ENCODE measurements around the gene PNLDC1.

Gene PNLDC1, protein sequence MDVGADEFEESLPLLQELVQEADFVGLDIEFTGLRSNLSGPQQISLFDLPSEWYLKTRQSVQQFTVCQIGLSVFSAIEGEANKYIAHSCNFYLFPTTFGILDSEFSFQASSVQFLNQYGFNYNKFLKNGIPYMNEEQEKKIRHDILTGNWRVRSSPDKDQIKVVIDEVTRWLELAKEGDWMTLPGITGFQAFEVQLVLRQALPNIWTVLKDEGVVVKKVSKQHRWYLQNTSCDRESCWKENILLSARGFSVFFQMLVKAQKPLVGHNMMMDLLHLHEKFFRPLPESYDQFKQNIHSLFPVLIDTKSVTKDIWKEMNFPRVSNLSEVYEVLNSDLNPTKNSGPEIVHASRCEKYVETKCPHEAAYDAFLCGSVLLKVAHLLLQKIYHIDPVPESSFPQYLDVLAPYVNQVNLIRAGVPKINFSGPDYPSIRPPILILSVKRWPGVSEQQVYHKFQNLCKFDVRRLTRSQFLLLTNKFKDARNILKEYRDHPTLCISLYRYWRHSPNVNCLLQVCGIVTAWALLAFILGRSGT
- total RNA-seq = 0.23 to 0.54 (median 0.35) reads per million in 4 donors

DNA sequence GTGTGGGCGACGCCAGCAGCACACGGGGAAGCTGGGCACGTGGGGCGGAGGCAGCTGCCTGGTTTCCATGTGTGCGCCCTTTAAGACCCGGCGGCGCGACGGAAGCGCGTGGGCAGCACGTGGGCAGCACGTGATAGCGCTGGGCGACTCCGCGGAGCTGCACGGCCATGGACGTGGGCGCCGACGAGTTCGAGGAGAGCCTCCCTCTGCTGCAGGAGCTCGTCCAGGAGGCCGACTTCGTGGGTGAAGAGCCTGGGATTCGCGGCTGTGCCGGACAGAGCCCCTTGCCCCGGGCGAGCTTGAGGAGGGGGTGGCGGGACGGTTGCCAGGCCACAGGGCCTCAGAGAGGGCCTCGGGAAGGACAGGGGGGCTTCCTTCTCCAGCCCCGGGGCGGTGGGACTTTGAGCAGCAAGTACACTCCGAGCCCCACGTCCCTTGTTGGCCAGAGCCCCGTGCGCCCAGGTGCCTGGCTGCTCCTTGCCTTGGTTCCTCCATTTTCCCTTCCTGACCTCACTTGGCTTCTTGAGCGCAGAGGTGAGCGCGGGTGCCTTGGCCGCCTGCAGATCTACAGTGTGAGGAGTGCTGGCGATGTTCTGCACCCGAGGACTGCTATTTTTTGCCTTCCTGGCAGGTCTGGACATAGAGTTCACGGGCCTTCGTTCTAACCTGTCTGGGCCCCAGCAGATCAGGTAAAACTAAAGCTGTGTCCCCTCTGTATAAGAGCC lies at the start of gene PNLDC1:
Gene PNLDC1 (plus strand): TSS at position 136 of the 725 bp plus-strand sequence. CDS start 32 bp downstream, at position 168.
- DNase-seq = no peak

DNA sequence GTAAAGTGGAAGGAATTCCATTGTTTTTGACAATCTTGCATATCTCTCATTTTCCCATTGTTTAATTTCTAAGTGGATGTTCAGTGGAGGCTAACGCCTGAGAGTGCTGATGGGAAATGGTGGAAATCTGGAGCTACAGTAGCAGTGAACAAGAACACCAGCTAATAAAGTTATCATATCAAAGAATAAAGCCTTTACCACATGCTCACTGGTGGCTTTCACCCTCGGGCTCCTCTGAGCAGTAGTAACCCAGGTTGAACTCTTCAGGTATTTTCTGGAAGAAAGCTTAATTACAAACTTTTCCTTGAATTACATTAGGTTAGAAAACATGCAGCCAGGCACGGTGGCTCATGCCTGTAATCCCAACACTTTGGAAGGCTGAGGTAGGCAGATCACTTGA lies 48.6 kb upstream of the PNLDC1 start:
- DNase-seq = no peak

DNA sequence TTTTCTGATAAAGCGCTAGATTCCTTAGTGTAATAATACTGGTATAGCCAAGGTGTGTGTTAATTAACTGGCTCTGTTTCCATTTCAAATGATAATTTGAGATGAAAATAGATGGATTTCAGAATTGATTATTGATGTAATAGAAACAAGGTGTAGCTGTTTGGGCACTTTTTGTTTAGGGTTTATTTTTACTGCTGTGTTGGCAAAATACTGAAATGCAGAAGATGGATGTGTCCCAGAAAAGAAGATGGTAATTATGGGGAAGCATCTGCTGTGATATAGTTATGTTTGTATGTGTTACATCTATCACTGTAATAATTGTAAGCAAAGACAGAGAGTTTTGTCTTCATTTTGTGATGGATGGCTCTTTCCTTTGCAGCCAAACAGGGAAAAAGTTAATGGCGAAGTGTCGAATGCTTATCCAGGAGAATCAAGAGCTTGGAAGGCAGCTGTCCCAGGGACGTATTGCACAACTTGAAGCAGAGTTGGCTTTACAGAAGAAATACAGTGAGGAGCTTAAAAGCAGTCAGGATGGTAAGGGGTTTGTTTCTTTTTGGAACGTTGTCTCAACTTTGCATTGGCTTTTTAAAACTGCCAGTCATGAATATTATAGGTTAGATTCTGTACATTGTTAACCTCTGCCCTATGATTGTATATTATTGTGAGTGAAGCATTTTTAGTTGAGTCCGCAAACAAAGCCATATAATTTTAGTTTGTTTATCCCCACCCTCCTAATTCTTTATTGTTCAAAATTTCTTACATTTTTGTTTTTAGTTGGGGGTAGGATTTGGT lies 46.8 kb upstream of the PNLDC1 start:
- DNase-seq = no peak

DNA sequence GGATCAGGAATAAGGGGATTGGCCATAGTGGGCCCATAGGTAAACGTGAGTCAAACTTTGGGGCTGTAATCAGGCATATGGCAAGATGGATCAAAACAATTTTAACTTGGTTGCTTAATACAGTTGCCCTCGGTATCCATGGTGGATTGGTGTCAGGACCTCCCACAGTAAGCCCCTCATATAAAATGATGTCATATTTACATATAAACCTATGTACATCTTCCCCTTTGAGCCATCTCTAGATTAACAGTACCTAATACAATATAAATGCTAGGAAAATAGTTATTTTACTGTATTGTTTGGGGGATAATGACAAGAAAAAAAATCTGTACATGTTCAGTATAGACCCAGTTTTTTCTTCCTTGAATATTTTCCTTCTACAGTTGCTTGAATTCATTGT lies 45.7 kb upstream of the PNLDC1 start:
- DNase-seq = no peak

DNA sequence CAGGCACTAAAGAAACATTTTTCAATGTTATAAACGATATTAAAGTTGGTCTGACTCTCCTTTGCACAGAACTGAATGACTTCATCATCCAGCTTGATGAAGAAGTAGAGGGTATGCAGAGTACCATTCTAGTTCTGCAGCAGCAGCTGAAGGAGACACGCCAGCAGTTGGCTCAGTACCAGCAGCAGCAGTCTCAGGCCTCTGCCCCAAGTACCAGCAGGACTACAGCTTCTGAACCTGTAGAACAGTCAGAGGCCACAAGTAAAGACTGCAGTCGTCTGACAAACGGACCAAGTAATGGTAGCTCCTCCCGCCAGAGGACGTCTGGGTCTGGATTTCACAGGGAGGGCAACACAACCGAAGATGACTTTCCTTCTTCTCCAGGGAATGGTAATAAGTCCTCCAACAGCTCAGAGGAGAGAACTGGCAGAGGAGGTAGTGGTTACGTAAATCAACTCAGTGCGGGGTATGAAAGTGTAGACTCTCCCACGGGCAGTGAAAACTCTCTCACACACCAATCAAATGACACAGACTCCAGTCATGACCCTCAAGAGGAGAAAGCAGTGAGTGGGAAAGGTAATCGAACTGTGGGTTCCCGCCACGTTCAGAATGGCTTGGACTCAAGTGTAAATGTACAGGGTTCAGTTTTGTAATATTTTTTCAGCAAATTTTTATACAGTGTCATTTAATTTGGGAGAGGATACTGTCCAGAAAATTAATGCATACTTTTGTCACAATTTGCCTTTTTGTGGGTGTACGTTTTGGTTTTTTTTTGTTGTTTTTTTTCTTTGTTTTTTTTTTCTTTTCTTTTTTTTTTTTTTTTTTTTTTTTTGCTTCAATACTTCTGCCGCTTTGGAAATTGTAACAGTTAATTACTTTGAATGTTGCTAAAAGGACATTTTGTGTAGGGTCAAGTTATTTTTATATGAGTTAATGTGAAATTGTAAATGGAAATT lies 44.8 kb upstream of the PNLDC1 start:
- no peak for DNase-seq

DNA sequence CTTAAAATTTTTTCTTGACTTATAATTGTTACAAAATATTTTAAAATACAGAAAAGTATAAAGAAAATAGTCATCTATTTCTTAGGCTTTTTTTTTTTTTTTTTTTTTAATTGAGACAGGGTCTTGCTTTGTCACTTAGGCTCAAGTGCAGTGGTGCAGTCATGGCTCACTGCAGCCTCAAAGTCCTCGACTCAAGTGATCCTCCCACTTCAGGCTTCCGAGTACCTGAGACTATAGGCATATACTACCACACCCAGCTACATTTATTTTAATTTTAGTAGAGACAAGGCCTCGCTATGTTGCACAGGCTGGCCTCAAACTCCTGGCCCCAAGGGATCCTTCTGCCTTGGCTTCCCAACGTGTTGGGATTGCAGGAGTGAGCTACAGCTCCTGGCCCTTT lies 43.6 kb upstream of the PNLDC1 start:
- DNase-seq = no peak

DNA sequence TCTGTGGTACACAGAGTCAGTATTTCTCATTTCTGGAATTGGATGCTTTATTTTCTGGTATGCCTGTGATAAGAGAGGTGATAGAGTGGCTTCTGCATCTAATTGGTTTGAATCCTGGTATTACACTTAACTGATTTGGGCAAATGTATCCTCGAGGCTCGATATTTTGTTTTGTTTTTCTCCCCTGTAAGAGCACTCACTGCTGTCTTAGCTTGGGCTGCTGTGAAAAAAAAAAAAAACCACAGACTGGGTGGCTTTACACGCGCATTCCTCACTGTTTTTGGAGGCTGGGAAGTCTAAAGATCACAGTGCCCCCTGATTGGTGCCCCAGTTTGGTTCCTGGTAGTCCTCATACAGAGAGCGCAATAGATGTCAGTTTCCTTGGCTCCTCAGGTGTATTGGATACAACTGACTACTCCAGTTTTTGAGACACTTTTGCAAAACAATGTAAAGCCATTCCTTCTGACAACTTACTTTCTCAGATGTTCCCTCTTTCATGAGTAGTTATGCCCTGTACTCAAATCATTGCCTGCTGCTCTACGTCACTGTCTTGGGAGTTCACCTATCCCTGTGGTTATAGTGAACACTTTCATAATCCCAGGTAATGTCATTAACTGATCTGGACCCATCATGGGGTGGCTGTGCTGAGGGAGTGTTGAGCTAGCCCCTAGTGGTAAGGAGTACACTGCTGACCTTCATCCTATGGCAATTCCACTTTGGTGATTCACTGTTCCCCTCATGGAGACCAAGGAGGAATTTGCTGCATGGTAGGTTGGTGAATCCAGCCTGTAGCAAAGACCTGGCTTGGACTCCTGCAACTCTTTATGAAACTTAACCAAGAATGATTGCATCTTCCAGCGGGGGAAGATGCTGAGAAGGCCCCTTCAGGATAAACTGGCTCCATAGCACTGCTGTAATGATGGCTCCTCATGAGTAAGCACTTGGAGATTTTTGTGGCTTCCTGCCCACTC lies 41.8 kb upstream of the PNLDC1 start:
- DNase-seq = no peak

DNA sequence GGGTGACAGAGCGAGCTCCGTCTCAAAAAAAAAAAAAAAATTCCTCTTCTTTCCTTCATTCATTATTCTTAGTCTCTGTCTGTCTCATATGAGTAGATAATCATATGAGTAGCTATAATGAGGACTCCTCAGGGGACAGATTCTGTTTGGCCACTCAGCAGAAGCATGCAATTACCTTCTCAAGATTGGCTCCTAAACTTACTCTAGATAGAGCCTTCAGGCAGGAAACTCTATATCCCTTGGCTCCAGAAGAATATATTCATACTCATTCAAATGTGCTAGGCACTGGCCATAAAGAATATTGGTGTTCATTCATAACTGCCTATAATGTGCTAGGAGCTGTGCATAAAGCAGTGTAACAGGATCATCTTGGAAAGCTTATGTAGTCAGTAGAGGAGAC lies 40.4 kb upstream of the PNLDC1 start:
- DNase-seq = no peak

DNA sequence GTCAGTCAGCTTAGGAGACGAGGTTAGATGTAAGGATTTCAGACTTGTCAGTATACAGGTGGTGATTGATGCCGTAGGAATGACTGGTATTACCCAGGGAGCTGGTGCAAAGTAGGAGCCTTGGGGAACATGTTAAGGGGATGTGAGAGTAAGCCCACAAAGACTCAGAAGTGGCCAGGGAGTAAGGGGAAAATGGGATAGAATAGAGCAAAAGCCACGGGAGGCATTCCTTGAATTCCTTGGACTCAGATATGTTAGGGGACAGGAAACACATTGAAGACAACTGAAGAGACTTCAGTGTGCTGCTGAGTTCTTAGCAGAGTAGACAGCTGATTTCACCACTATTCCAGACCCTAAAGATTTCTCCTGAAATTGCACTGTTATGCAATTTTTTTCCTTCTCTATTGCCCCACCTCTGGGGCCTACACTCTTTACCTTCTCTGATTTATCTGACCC lies 39.4 kb upstream of the PNLDC1 start:
- no peak for DNase-seq

DNA sequence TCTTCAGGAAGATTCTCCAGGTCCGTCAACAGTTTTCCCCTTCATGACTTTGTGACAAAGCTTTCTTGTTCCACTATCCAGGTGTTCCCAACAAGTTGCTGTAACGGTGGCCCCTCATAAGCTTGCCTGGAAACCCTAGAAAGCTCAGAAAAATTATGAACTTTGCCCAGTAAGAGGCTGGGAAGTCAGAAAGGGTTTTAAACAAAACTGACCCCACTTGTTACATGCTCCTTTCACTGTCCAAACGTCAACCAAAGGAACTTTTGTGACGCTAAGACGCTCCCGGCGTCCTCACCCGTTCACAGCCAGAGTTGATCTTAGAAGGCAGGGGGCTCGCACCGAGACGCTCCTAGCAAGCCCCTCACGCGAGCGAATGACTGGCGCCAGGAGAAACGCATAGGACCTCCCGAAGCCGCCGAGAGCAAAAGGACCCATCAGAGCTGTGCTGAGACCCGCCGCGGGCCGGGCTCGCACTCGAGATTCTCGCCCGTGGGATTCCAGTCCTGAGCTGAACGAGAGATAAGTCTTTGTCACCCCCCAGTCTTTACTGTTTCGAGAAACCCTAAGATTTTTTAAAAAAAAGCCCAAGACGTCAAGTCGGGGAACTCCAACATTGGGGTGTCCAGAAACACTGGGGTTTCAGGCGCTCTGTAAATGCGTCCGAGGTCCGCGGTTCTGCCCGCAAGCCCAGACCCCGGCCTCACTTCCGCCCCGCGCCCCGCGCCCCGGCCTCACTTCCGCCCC lies 38.8 kb upstream of the PNLDC1 start:
- DNase-seq = no peak

DNA sequence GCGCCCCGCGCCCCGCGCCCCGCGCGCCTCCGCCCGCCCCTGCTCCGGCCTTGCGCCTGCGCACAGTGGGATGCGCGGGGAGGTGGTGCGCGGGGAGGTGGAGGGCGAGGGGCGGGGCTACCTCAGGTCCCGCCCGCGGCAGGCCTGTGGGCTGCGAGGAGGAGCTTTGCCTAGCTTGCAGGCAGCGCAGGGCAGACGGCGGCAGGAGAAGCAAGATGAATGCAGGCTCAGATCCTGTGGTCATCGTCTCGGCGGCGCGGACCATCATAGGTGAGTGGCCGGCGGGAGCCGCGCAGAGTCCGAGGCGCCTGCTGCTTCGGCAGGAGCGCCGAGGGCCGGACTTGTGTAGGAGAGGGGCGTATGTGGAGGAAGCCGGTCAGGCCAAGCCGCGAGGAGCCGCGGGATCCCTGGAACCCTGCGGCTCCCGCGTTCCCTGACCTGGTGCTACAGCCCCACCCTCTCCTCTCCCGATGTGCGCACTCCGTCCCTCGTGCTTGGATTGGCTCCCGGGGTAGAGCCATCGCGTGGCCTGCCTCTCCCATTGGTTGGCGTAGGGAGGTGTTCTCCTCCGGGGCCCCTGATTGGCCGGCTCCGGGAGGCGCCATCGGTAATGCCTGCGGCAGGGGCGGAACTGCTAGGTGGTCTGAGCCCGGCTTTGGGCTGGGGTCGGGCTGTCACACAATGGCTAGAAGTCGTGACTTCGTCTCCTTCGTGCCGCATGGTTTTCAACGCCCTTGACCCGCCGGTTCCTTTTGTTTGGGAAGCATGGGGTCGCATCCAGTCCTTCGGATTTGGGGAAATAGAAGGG lies 38.0 kb upstream of the PNLDC1 start, which contains the start of gene ACAT2:
Gene ACAT2 (plus strand): TSS at position 173 of the 808 bp plus-strand sequence. CDS start 43 bp downstream, at position 216.
- peak; percentile 88 to 95 (median 93) for DNase-seq

DNA sequence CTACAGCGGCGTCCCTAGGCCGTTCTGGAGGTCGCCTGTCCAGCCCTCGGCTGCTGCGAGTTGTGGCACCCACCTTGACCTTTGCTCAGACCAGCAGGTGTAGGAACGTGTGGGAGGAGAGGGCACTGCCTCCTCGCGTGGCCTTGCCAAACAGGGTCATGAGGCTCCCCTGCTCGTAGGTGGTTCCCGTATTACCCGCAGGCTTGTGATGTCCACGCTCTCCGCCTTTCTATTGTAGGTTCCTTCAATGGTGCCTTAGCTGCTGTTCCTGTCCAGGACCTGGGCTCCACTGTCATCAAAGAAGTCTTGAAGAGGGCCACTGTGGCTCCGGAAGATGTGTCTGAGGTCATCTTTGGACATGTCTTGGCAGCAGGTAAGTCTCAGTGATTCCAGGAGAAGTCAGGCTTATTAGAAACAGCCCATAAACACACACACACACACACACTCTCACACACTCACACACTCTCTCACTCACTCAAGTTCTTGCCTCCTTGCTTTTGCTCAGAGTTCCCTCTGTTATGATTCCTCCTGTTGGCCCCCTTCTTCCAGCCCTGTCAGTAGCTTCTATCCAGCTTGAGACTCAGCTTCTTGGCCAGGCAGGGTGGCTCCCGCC lies 37.3 kb upstream of the PNLDC1 start:
- DNase-seq = peak; percentile 12 to 41 (median 27)

DNA sequence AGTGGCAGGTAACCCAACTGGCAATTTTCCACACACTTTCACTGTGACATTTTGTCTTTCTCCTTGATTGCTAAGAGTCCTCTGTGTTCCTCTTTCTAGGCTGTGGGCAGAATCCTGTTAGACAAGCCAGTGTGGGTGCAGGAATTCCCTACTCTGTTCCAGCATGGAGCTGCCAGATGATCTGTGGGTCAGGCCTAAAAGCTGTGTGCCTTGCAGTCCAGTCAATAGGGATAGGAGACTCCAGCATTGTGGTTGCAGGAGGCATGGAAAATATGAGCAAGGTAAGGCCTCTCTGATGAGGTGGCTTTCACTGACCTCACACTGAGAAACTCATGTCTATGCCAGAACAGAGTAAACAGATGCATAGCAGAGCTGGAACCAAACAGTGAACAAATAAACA lies 33.2 kb upstream of the PNLDC1 start:
- no peak for DNase-seq

DNA sequence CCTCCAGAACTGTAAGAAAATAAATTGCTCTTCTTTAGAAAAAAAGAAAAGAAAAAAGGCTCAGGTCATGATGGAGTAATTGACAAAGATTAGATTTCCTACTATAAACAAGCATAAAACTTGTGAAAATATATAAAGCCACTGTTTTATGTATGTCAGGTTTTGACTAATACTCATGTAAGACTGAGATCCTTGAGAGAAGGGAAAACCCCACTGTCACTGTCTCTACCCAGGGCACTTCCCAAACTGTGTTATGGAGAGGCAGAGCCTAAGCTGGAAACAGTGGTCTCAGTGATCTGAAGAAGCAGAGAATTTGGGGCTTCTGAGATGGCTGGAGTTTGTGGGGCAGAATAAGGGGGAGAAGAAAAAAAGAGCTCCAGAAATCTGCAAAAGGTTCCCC lies 30.6 kb upstream of the PNLDC1 start:
- DNase-seq = no peak

DNA sequence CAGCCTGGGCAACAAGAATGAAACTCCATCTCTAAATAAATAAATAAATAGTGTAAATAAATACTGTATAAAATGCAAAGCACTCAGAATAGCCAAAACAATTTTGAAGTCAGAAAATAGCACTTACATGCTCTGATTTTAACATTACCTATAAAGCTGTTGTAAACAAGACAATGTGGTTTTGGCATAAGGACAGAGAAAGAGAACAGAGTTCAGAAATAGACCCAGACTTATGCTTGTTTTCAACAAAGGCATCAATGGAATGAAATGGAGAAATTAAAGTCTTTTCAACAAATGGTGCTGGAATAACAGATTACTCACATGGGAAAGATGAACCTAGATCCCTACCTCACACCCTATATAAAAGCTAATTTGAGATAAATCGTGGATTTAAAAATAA lies 27.9 kb upstream of the PNLDC1 start:
- DNase-seq = no peak

DNA sequence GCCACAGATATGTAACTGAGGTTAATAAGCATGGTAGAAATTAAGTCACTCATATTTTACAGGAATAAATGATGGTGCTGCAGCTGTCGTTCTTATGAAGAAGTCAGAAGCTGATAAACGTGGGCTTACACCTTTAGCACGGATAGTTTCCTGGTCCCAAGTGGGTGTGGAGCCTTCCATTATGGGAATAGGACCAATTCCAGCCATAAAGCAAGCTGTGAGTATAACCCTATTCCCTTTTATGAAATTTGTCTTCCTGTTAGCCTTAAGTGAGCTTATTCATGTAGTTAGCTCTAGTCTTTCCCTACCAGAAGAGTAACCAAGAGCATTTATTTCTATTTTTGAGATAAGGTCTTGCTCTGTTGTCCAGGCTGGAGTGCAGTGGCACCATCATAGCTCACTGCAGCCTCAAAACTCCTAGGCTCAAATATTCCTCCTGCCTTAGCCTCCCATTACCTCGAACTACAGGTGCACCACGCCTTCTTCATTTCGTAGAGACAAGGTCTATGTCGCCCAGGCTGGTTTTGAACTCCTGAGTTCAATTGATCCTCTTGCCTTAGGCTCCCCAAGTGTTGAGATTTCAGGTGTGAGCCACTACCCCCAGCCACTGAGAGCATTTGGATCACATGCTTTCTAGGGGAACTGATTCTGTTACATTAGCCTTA lies 22.7 kb upstream of the PNLDC1 start:
- no peak for DNase-seq

DNA sequence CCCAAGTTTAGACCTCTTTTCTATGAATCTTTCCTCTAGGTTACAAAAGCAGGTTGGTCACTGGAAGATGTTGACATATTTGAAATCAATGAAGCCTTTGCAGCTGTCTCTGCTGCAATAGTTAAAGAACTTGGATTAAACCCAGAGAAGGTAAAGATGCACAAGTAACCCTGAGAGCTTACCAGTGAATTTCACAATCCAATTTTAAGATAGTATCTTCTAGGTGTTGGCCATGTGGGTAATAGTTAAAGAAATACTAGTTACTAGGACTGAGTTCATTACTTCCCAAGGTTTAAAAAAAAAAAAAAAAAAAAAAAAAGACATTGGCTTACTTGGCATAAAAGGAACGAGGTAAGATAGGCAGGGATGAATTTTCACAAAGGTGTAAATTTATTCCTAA lies 21.9 kb upstream of the PNLDC1 start:
- DNase-seq = no peak
